Globus pallidus (tissue), 1 donor: ENCODE results near the gene FLOT1.
"Not testable (repeated sequence)": the region's sequence is repeated elsewhere in the genome, so short reads cannot be mapped to it uniquely, and the experiment has no call there.

ENCODE experiments used
- DNase-seq: peaks from one replicate; pipeline ENCODE4 v3.0.0-alpha.2; 2015; ENCODE audit warnings: low spot score

Gene FLOT1

GRCh38 chr6:30767158-30767943 lies 24.9 kb upstream of the FLOT1 start:
- DNase-seq, result no peak

- no peak for DNase-seq
Observed at GRCh38 chr6:30766461-30767157, 24.1 kb upstream of the FLOT1 start.

DNA sequence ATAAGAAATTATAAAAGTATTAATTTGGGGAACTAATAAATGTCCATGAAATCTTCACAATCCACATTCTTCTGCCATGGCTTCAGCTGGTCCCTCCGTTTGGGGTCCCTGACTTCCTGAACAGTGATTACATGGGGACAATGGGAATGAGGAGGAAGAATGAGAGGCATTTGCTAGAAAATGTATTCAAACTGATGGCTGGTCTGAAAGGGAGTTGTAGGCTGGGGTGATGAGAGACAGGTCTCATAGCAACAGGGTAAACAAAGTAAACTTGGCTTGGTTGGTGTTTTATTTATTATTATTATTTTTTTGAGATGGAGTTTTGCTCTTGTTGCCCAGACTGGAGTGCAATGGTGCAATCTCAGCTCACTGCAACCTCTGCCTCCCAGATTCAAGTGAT lies 23.0 kb upstream of the FLOT1 start:
- not testable (repeated sequence) for DNase-seq

DNA sequence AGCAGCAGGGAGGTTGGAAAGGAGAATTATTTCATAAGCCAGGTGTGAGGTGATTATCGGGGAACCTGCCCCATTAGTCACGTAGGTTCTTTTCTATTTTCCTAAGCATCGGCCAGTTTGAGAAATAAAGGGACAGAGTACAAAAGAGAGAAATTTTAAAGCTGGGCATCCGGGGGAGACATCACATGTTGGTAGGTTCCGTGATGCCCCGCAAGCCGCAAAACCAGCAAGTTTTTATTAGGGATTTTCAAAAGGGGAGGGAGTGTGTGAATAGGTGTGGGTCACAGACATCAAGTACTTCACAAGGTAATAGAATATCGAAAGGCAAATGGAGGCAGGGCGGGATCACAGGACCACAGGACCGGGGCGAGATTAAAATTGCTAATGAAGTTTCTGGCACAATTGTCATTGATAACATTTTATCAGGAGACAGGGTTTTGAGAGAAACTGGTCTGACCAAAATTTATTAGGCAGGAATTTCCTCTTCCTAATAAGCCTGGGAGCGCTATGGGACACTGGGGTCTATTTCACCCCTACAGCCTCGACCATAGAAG lies 22.1 kb upstream of the FLOT1 start:
- not testable (repeated sequence) for DNase-seq

DNA sequence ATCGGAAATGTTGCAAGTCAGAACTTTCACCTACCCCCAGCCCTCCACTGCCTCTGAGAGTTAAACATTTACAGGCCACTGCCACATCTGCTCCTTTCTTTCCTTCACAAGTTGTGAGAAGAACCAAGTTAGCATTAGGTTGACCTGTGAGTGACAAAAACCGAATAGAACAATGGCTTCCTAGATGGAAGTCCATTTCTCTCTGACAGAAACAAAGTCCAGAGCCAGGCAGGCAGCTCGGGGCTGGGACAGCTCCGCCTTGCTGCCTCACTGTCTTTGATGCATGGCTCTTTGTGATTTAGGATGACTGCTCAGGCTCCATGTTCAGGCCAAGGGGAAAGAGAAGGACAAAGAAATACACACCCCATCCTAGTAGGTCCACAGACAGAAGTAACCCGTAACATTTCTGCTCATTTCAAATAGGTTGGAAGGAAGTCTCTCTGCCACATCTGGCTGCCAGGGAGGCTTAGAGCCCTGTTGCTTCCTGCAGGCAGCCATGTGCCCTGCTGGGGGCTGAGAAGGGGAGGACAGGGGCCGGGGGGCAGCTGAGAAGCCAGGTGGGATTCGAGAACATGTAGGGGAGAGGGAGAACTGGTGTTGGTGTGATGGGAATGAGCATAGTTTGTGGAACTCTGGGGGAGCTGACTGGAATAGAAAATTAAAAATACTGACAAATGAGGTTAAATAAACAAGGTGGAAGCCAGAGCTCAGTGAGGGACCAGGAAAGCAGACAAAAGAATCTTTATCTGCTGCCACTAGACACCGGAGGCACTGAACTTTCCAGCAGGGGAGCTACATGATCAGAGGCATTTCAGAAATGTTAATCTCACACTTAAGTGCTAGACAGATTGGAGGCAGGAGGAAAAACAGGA lies 21.4 kb upstream of the FLOT1 start:
- no peak for DNase-seq

- no peak for DNase-seq
Observed at GRCh38 chr6:30763155-30763617, 20.7 kb upstream of the FLOT1 start.

GRCh38 chr6:30761791-30762429 lies 19.4 kb upstream of the FLOT1 start:
- DNase-seq, result no peak

DNA sequence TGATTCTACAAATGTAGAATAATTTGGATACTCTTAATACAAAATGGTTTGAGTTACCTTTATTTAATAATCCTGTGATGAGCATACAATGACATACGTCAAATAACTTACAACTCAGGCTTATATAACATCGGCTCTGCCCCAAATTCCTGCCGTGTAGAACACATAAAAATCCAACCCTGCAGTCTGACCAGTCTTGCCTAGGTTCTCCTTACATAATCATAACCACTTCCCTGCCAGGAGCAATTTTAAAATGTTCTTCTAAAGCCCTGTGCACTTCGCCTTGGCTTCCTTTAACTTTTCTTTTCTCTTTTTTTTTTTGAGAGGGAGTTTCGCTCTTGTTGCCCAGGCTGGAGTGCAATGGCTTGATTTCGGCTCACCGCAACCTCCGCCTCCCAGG lies 18.1 kb upstream of the FLOT1 start:
- no peak for DNase-seq

- DNase-seq, result no peak
Observed at GRCh38 chr6:30759575-30760239, 17.2 kb upstream of the FLOT1 start.

DNA sequence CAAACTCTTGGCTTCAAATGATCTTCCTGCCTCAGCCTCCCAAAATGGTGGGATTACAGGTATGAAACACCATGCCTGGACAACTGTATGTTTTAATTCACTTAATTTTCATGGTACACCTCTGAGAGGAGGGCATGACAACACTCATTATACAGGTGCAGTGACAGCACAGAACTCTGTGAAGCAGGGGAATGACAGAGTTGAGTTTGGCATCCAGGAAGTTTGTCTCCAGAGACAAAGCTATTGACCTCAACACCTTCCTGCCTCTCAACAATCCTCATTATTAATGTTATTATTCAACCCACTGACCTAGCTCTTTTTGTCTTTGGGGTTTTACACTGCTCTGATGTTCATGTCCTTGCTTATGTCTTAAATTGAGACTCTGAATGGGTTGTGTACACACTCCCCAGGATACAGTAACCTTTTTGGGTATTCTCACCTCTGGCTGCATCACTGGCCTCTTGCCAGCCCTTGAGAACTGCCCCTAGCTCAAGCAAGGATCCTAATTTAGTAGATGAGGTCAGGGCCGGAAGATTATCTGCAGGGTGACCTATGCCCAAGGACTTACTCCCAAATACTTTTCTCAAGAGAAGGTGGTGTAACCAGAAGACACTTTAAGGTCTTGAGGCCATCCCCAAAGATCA lies 14.9 kb upstream of the FLOT1 start:
- no peak for DNase-seq

DNA sequence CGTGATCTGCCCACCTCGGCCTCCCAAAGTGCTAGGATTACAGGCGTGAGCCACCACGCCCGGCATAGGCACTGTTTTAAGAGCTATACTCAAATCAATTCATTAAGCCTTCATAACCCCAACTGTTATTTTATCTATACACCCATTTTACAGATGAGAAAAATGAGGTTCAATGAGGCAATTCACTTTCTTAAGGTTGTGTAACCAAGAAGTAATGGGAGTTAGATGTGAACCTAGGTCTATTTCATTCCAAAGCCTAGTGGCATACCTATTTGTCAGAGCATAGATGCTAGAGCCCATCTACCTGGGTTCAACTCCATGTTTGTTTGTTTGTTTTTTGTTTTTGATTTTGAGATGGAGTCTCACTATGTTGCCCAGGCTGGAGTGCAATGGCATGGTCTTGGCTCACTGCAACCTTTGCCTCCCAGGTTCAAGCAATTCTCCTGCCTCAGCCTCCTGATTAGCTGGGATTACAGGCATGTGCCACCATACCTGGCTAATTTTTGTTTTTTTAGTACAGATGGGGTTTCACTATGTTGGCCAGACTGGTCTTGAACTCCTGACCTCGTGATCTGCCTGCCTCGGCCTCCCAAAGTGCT lies 14.0 kb upstream of the FLOT1 start:
- DNase-seq, result not testable (repeated sequence)

DNA sequence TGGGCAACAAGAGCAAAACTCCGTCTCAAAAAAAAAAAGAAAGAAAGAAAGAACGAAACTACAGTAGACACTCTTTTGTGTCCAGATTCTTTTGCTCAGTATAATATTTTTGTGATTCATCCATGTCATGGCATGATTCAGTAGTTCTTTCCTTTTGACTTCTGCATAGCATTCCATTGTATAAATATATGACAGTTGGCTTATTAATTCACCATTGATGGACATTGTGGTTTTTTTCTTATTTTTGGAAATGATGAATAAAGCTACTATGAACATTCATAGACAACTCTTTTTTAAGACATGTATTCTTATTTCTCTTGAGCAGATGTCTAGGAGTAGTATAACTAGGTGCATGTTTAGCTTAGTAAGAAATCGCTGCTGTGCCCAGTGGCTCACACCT lies 12.1 kb upstream of the FLOT1 start:
- DNase-seq, result no peak

DNA sequence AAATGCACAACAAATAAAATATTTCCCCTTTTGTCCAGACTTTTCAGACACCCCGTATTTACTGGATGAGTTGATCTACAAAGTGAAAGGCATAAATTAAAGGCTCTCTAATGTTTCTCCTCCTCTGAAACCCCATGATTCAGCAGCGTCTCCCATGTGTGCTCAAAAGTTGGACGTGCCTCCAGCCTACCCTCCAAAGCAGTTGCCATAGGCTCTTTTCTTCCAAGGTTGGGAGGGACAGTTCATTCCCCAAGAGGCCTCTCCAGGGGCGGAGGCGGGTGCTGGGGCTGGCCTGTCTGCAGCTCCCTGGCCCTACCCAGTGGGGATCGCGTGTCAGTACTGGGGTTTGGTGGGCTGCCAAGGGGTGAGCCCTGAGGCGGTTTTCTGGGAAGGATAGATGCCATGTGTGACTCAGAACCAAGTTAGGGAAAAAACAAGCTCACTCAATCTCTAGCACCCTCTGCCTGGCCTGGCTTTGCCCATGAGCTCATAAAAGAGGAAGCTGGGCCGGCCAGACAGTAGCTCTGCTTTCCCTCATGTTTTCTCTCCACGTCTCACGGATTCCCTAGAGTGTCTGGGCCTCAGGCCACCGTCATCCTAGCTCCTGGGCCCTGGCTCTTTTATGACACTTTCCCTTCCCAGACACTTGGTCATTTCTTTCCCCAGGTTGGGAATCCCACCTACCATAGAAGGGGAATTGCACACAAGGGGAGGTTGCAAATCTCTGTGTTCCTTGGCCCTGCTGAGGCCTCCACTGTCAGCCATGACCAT lies 9.9 kb upstream of the FLOT1 start:
- no peak for DNase-seq

DNA sequence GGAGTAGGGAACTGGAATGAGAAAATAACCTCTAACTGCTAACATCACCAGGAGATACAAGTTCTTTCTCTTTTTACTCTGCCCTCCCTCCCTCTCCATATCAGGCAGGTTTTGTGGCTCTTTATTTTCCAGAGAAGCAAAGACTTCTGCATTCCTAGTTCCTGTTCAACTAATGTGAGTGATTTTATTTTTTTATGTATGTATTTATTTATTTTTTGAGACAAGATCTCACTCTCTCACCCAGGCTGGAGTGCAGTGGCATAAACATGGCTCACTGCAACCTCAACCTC lies 7.8 kb upstream of the FLOT1 start:
- no peak for DNase-seq

GRCh38 chr6:30749554-30750378 lies 7.3 kb upstream of the FLOT1 start:
- DNase-seq, result no peak

DNA sequence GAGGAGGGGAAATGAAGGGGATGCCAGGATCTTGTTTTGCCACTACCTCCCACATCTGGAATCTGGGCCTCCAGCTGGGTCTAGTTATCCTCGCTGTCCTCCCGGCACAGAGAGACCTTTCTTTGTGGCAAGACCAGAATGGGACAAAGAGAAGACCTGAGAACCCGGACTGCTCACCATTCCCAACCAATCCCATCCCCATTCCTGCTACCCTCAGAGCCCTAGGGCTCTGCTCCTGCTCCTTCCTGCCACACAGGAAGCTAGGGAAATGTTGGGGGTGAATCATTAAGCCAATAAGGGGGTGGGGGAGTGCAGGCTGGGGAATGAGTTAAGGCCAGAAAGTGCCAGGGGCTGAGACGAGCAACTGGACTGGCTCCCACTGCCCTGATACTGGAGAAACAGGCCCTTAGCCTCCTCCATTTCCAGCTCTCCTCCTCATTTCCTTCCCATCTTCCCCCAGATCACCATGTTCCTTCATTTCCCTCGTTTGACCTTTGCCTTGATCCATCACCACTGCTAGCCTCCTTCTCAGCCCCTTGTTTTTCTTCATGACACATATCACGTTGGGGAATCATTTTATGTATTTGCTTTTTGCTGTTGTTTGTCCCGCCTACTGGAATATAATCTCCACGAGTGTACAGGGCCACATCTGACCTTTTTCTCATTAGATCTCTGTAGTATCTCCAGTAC lies 6.5 kb upstream of the FLOT1 start:
- DNase-seq, result no peak

DNA sequence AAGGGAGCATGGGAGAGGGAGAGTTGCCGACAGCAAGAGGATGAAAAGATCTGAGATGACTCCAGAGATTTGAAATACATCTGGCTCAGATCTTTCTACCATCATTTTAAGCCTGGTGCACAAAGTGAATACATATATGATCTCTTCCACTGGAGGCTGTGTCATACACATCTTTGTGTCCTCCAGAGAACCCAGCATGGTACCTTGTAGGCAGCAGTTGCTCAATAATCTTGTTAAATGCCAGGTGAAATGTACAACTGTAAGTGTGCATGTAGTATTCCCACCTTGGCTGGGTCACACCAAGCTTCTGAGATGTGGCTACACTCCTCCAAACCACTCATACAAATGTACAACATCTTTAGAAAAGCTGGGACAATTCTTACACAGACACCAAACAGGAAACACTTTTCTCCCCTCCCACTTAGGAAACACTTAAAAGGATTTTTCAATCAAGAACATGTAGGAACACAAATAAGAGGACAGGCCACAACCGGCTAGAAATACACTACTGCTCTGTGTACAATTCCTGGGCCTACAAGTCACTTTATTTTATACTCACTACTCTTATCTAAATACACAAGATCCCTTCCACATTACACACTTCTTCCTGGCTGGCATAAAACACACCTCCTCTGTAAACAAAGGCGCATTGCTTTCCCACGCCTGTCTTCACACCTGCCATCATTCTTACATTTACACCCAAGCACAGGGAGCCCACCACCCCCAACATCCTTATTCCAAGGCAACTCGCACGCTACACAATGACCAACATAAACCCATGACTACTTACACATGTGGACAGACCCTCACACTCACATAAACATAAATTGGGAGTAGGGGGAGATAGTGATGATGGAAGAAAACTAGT lies 5.6 kb upstream of the FLOT1 start:
- no peak for DNase-seq
